ENCODE results near the gene RNF113A. TPM values are rescaled to one million over a fixed set of nuclear protein-coding genes. Genes with fewer than 3 reads are reported as not detected.

The RNF113A gene
- total and polyA plus RNA-seq, 2 donors (not counting 3 experiments of a cell fraction or from before 2014, with no cell fraction given), result 9.4 to 11.7 TPM

GRCh38 chrX:119916310-119916709 lies 44.8 kb upstream of the RNF113A start:
- CTCF ChIA-PET, result no interaction called here
- Histone ChIP-seq H3K4me2 (ENCODE audit: insufficient read depth, low read length) (no peak overlapping the region), H3K79me2 (ENCODE audit: control insufficient read depth, insufficient read depth, low read length) (no peaks in the 10 kb centered on the region), H3K36me3 (ENCODE audit: control insufficient read depth in 2 of 2, extremely low read depth in 1 of 2, insufficient read depth in 2 of 2, low read length in 2 of 2) (no peaks in the 10 kb centered on the region), H3K9me3 (replicated peaks; ENCODE audit: control insufficient read depth, insufficient read depth, low read length) (no peaks in the 10 kb centered on the region), H3K9me1 (replicated peaks; ENCODE audit: control insufficient read depth, extremely low read depth, insufficient read depth, low read length) (no peaks in the 10 kb centered on the region), H3K27ac (ENCODE audit: insufficient read depth, low read depth, low read length) (no peak overlapping the region), H3K27me3 (ENCODE audit: control insufficient read depth in 2 of 2, insufficient read depth in 2 of 2, low read length in 2 of 2) (no peaks in the 10 kb centered on the region), H3K4me1 (ENCODE audit: control insufficient read depth, extremely low read depth, insufficient read depth, low read length) (no peaks in the 10 kb centered on the region), H2AFZ (ENCODE audit: low read depth, low read length) (no peak overlapping the region), H4K20me1 (replicated peaks; ENCODE audit: control insufficient read depth, extremely low read depth, insufficient read depth, low read length) (no peaks in the 10 kb centered on the region), H3K9ac (replicated peaks; ENCODE audit: extremely low read depth, insufficient read depth, low read length) (no peak overlapping the region), H3K4me3 (replicated peaks in 1 of 3; ENCODE audit: insufficient read depth in 1 of 3, low read depth in 1 of 3, low read length in 3 of 3) (no peak overlapping the region)
- BruUV-seq (replicated peaks), result no TSS peak
- intact Hi-C loops (cut with micrococcal nuclease), result no loop called here
- DNase-seq (ENCODE audit: low read depth, low spot score), result no peak
- POLR2A ChIA-PET, result no interaction called here
- no peak for FAIRE-seq
- TF ChIP-seq FOS (IDR thresholded peaks at IDR 0.05; ENCODE audit: borderline replicate concordance, insufficient read depth, low read length) (no peak), POLR2AphosphoS5 (IDR thresholded peaks at IDR 0.05; ENCODE audit: insufficient read depth, low read depth, low read length) (no peak), EZH2 (IDR thresholded peaks at IDR 0.05; ENCODE audit: borderline replicate concordance, low read depth, low read length, severe bottlenecking) (no peak), CTCF (IDR thresholded peaks at IDR 0.05; ENCODE audit: extremely low read depth in 1 of 2, insufficient read depth in 1 of 2, low read depth in 1 of 2, low read length in 2 of 2) (no peak), POLR2A (IDR thresholded peaks at IDR 0.05; ENCODE audit: low read depth, low read length) (no peak), GATA2 (IDR thresholded peaks at IDR 0.05; ENCODE audit: insufficient read depth, insufficient read length, low read depth, low read length) (no peak), JUN (IDR thresholded peaks at IDR 0.05; ENCODE audit: borderline replicate concordance, insufficient read depth, insufficient read length, low read depth) (no peak)
- dilution Hi-C loops (cut with MboI; ENCODE audit: extremely low pct_ligation_motif_present, low sequenced_read_pairs), result no loop called here
